NT2/D1 (cell line): ENCODE results near the gene ZPR1.

ENCODE experiments used
- YY1 ChIP-seq: IDR thresholded peaks from 2 replicates; pipeline ENCODE4 v1.6.1; 2011; ENCODE audit not compliant: insufficient read length, insufficient read depth
- ZNF274 ChIP-seq: IDR thresholded peaks from 2 replicates; pipeline ENCODE4 v1.6.1; 2011; ENCODE audit warnings: mild to moderate bottlenecking, low read depth, low read length

DNA sequence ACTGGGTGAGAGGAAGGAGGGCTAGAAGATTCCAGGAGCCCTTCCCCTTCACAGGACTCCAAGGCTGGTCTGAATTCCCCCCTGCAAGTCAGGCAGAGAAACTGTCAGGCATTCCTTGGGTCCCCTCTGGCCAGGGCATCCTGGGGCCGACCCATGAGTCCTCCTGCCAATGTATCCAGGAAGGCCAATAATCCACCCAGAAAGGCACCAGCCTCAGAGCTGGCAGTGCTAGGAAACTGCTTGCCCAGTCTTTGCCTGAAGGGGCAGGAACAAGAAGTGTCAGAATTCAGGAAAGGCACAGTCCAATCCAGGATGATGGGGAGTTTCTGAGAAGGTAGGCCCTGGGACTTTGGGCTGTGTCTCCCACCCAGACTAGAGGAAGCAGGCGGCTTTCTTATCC lies 56.0 kb downstream of the ZPR1 start:
- TF ChIP-seq ZNF274 = no peak
- TF ChIP-seq YY1 = no peak
